ENCODE data around the gene C9orf78.

Gene C9orf78

GRCh38 chr9:129867136-129868022, 32.3 kb upstream of the C9orf78 start:
- DNase-seq: no peak

- no peak for DNase-seq
These were observed 31.5 kb upstream of the C9orf78 start for GRCh38 chr9:129866394-129867135.

- DNase-seq: no peak
These were observed 30.7 kb upstream of the C9orf78 start for GRCh38 chr9:129865668-129866320.

GRCh38 chr9:129864991-129865647, 30.0 kb upstream of the C9orf78 start:
- no peak for DNase-seq

GRCh38 chr9:129863059-129863690, 28.1 kb upstream of the C9orf78 start:
- DNase-seq: no peak

GRCh38 chr9:129861447-129861827, 26.4 kb upstream of the C9orf78 start:
- DNase-seq: no peak

- no peak for DNase-seq
These were observed 25.8 kb upstream of the C9orf78 start for GRCh38 chr9:129860653-129861446.

GRCh38 chr9:129858167-129858962, 23.3 kb upstream of the C9orf78 start:
- no peak for DNase-seq

- no peak for DNase-seq
These were observed 22.1 kb upstream of the C9orf78 start for GRCh38 chr9:129857207-129857606.

GRCh38 chr9:129854588-129855110, 19.6 kb upstream of the C9orf78 start:
- DNase-seq: no peak

- DNase-seq: no peak
These were observed 18.5 kb upstream of the C9orf78 start for GRCh38 chr9:129853614-129854013.

GRCh38 chr9:129852579-129852978, 17.5 kb upstream of the C9orf78 start:
- DNase-seq: no peak

- DNase-seq: no peak
These were observed 16.7 kb upstream of the C9orf78 start for GRCh38 chr9:129851821-129852220.

- DNase-seq: no peak
These were observed 15.9 kb upstream of the C9orf78 start for GRCh38 chr9:129850821-129851550.

GRCh38 chr9:129849901-129850300, 14.8 kb upstream of the C9orf78 start:
- no peak for DNase-seq

GRCh38 chr9:129848712-129849441, 13.8 kb upstream of the C9orf78 start:
- no peak for DNase-seq

- no peak for DNase-seq
These were observed 10.3 kb upstream of the C9orf78 start for GRCh38 chr9:129845373-129845772.

- no peak for DNase-seq
These were observed 6.0 kb upstream of the C9orf78 start for GRCh38 chr9:129841071-129841470.

- no peak for DNase-seq
These were observed 5.0 kb upstream of the C9orf78 start for GRCh38 chr9:129840034-129840433.

All from 8988T (cell line).